Activated T-cell treated with anti-CD3 and anti-CD28 coated beads for 1 hour (primary cell): Measurements from ENCODE around the gene MAPK11.
A peak's percentile ranks its signal among the peaks of the same experiment; 100 is the strongest.

Source experiments
- DNase-seq: peaks from one replicate; pipeline ENCODE4 v3.0.0-alpha.2; 2020; ENCODE audit warnings: low read depth

The MAPK11 gene

DNA sequence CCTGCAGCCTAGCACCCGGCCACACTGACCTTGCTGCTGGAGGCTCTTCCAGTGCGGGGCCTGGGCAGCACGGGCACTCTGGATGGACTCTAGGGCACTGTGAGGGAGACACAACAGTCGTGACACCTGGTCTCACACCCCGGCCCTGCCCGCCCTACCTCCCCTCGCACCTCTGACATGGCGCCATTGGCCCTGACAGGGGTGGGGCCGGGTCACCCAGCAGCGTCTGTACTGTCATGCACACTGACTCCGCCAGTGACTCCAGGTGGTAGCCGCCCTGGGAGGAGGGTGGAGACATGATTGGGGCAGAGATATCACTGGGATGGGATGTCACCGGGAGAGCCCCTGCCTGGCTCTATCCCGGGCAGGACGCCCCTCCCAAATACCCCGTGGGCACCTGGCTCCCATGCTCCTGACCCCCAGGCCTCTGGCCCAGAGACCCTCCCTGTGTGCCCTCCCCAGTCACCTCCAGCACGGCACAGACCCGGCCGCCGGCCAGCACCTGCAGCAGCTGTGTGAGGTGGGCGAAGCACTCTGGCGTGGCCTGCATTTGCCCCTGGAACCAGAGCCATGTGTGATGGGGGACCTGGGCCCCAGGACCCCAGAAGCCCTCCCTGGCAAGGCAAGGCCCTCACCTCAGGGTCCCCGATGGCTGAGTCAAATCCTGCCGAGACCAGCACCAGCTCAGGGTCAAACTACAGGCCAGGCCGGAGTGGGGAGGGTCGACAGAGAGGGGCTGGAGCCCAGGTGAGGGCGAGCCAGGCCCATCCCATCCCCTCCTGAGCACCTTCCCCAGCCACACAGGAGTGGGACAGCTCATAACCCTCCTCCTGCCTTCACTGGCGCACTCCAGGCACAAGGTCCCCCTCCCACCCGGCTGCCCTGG is 21.7 kb downstream of the MAPK11 start:
- no peak for DNase-seq

DNA sequence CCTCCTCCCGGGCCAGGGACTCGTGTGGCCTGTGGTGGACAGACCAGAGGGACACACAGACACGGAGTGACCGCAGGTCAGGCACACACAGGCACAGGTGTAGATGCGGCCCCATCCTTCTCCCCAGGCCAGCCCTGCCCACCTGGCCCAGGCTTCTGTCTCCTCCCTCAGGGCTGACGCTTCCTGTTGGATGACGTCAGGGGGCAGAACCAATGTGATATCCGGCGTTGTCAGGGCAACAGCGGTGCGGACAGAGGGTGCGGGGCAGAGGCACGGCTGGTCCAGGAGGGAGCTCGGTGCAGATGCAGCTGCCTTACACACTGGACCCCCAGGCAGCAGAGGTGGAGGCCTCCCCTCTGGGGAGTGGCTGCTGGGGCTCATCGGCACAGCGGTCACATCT is 22.4 kb downstream of the MAPK11 start:
- DNase-seq: no peak

DNA sequence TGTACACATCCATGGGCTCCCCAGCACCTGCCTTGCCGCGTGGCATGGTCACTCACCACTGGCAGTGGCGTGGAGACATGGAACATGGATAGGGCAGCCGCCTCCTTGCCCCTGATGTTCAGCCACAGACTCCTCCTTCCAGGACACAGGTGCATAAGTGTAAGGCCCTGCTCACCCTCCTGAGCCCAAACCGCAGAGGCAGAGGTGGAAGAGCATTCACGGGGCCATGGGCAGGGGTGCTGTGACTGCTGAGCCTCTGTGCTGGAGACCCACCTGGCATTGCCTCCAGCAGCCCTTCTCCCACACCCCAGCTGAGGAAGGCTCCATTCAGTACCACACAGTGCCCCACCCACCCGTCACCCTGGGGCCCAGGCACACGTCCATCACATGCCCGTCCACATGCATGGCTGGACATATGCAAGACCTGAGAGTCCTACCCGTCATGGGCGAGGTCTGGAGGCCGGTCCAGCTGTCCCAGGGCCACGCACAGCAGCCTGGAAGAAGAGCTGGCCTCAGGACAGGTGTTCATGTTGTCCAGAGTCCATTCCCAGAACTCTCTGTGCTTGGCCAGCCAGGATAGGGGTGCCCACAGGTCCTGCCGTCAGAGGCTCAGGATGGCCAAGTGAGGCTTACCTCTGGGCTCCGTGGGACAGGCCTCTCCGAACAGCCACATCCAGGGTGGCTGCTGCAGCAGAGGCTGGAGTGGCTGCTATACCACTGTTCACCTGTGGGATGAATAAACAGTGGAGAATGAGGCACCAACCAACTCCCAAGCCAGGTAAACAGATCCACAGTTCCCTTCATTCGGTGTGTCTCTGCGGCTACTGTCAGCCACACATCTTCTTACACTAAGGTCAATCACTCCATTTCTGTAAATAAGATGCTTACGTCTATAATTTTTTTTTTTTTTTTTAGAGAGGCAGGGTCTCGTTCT is 23.7 kb downstream of the MAPK11 start:
- DNase-seq: no peak

DNA sequence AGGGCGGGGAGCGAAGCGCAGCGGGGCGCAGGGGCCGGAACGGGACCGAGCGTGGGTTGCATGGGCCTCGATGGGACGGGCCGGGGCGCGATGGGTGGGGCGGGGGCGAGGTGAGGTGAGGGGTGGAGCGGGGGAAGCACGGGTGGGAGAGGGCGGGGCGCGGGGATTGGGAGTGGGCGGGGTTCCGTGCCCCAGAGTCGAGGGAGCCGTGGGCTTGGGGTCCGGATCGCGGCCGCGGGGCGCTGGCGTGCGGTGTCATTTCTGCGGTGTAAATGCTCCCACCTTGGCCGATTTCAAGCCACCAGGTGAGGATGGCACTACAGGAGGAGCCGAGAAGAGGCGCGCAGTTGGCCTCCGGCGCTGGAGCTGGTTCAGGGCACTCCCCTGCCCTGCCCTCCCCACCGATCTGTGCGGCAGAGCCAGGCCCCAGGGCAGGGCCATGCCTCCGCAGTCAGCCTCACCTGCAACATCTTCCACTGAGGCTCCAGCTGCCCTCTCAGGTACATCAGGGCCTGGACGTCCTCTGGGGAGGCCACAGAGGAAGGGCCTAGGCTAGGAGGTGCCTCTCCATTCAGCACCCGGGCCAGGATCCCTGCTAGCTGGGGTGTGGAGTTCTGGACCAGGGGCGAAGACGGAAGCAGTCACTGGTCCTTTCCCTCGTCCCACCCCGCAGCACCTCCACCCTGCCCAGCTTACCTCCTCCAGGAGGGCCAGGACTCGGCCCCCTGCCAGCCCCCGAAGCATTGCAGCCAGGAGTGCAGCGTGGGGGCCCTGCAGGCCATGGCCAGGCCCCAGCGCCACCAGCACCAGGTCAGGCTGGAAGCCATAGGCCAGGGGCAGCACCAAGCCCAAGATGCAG is 24.7 kb downstream of the MAPK11 start:
- no peak for DNase-seq

DNA sequence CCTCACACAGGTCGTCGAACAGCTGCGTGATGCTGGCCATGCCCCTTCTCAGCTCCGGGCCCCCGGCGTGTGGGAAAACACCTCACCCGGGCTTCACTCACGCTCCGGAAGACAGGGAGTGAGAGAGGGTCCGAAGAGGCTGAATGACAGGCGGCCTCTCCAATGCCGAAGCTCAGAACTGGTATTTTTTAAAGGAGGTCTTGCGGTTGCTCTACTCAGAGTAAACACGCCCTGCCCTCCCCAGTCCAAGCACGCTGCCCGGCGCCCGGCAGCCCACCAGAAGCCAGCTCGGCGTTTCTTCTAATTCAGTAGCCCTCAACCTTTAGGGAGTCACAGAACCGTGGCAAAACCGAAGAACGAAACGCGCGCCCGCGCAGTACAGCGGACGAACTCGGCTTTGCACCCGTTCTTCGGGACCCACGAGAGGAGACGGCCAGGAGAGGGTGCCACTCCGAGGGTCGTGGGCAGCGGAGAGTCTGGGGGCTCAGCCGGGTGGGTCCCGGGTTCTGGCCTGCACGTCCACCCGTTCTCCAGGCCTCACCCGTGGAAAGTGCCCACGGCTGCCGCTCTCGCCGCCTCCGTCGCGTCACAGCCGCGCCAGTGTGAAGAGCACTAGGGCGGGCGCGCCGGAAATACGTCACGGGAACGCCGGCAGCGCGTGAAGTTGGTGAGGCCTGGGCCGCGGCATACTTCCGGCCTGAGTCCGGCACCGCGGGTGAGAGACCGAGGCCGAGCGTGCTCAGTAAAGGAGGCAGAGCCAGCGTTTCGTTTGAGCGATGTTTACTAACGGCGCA is 25.6 kb downstream of the MAPK11 start, which contains the start of gene TUBGCP6:
TSS of gene TUBGCP6 (minus strand) at position 604 of the 794 bp plus-strand sequence. CDS start at position 40, 564 bp downstream.
- peak; percentile 86 for DNase-seq

DNA sequence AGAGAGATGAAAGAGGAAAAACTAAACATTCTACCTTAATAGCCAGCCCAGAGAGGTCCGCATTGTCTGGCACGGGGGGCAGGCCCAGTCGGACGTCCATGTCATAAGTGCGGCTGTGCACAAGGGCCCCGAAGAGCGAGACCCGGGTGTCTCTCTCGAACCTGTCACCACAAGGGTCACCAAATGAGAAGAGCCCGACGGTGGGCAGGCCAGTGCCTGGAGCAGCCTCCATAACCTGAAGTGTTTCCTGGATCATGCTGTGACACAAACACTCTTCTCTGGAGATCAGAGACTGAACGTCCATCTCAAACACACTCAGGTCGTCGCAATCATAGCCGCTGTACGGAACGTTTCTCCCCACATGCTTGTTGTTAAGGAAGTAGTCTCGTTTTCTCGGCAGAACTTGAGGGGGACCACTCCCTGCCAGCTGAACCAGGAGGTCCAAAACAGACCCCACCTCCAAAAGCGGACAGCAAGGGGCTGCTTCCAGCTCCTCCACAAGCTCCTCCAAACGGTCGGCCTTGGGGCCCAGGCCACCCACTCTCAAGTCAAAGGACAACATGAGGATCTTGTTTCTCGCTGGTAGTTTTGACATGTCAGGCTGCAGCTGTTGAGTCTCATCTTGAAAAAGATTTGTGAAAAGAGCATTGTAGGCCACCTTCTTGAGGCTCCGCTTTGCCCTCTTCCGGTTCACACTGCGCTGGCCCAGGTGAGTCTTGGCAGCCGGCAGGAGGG is 26.3 kb downstream of the MAPK11 start:
- DNase-seq: no peak

DNA sequence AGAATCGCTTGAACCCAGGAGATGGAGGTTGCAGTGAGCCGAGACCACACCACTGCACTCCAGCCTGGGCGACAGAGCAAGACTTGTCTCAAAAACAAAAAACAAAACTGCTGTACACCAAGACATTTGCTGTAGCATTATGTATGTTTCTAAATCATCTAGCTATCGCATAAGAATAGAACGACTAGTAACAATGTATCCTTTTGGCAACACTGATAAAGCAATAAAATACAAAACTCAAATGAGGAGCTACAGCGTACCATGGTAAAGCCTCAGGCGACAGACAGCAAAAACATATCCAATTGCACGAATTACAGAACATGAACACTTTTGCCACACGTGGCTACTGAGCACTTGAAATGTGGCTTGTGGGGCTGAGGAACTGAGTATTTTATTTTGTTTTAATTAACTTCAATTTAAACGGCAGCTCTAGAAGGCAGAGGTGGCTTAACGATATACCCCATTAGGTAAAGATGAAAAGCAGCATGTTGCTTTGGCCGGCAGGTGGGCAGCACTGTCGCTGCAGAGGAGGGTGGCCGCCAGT is 27.7 kb downstream of the MAPK11 start:
- no peak for DNase-seq

DNA sequence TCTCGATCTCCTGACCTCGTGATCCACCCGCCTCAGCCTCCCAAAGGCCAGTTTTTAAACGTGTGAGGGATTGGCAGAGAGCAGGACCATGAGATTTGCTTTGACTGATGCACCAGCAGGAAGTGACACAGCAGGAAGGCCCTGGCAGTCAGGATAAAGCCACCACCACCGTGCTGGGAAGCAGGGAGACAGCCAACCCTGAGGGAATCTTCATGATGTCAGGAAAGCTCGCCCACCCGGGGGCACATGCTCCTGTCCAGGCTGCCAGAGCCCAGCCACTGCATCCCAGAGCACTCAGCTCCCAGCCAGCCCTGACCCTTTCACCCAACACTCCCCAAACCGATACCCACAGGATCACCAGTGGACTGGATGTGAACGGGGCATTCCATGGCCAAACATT is 31.4 kb downstream of the MAPK11 start:
- DNase-seq: no peak

DNA sequence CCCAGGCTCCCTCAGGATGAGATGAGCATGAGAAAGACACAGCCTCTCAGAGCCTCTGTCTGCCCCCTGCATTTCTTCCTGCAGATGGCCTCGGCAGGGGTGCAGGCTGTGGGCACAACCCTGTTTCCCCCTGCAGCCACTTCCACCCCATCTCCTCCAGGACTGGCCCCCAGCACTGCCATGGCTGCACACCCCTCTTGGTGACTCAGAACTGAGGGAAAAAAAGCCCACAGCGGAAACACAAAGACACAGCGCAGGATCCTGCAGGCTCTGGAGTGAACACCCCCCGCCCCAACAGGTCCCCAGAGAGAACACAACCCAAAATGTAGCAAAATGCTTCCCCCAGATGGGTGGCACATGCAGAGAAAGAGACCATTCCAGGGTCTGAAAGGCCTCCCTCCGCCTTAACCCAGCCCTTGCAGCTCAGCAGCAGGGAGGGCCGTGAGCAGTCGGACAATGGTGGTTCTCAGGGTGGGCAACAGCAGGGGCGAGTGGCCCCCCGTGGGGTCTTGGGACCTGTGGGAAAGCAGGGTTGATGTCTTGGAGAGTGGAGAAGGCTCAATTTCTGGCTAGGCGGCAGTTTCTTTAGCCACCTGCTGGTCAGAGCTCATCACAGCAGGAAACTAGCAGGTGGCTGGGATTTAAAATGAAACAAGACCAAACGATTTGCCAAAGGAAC is 33.3 kb downstream of the MAPK11 start:
- DNase-seq: no peak

DNA sequence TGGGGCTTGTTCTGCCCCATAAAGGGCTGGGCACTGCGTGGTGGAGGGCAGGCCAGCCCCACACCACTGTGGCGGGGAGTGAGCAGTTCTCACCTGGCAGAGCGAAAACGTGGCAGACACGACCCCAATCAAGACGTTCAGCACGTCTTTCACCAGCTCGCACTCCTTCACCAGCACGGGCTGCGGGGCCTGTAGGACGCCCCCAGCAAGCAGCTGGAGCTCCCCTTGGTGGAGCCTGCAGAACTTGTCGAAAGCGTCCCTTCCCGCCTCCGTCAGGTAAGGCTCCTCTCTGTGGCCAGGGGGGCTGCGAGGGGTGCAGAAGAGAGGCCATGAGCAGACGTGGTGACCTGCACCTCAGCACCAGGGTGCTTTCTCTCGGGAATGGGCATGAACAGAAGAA is 37.0 kb downstream of the MAPK11 start:
- no peak for DNase-seq

DNA sequence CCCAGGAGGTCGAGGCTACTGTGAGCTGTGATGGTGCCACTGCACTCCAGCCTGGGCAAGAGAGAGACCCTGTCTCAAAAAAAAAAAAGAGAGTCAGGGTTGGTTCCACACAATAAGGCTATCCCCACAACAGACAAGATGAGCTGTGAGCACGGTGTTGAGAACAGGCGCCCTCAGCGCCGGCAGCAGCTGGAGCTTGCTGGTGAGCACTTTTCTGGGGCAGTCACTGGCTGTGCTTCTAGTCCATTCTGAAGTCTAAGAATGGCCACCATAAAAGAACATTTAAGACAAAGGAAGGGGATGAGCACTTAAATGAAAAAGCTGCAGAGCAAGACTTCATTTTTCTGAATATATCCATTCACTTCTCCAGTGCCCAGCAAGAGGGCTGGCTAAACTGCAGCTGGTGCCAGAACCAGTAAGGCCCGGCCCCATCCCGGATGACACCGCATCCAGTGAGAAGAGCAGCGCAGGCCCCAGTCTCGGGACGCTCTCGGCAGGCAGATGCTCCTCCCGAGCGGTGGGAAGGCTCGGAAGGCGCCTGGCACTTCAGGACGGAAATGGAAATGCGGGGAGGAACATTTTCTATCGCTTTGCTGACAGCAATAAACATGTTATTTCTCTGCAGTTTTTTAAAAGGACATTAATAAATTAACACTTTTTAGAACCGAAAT is 37.6 kb downstream of the MAPK11 start:
- DNase-seq: no peak

DNA sequence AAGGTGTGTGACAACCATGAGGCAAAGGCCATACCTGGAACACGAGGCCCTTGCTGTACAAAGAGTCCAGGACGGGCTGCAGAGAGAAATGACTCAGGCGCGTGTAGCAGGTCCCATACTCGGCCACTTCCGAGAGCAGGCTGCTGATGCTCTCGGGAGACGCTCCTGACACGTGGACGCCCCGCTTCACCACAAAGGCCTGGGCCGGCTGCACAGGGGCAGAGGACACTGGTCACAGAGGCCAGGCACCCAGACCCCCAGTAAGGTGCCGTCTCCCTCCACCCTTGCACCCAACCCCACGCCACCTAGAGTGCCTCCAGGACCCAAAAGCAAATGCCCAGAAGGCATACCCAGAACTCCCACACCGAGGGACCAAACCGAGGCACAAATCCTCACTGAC is 40.8 kb downstream of the MAPK11 start:
- DNase-seq: no peak

DNA sequence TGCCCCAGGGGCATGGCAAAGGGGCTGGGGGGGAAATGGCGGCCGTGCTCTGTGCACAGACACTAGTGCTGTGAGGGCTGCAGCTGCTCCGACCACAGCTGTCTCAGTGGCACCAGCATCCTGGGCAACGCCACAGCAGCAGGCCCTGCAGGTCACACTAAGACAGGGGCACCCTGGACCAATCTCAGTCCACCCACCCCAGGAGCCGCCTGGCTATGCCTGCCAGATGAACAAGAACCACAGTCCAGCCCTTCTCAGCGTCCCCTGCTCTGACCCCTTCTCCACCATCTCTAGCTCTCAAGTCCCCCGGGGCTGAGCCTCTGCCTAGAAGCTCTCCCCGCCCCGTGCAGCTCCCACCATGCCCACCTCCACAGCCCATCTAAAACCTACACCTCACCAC is 41.8 kb downstream of the MAPK11 start:
- no peak for DNase-seq

DNA sequence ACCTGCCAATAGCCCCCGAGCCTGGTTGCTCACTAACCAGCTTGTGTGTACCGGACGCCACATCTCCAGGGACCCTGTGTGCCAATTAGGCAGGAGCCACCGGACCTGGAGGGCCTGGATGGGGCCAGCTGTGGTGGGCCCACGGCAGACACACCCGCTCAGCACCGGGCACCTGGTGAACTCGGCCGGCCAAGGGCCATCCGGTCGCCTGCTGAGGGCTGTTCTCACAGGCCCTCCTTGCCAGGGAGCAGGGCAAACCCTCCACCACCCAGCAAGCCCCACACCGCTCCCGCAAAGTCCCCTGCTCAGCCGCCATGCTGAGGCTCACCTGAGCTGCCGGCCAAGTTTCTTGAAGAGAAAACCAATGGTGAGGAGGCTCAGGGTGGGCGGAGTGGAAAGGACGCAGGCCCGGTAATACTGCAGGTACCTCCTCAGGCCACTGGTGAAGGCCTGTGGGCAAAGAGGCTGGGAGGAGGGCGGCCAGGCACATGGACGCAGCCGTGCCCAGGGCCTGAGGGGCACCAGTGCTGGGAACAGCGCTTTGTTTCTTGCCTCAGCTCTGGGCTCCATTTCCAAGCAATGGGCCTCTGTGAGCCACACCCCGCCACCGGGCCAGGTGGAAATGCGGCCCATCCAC is 42.5 kb downstream of the MAPK11 start:
- DNase-seq: no peak

DNA sequence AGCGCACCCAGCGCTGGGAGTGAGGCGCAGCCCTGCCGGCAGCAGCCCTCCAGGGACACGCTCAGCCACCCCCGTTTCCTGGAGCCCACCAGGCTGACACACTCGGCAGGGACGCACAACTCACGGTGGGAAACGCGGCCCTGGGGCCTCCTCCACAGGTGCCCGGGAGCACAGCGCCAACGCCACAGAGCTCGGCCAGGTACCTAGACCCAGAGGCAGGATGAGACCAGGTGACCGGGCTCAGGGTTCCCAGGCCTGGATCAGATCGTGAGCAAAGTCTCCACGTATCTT is 43.4 kb downstream of the MAPK11 start:
- no peak for DNase-seq

DNA sequence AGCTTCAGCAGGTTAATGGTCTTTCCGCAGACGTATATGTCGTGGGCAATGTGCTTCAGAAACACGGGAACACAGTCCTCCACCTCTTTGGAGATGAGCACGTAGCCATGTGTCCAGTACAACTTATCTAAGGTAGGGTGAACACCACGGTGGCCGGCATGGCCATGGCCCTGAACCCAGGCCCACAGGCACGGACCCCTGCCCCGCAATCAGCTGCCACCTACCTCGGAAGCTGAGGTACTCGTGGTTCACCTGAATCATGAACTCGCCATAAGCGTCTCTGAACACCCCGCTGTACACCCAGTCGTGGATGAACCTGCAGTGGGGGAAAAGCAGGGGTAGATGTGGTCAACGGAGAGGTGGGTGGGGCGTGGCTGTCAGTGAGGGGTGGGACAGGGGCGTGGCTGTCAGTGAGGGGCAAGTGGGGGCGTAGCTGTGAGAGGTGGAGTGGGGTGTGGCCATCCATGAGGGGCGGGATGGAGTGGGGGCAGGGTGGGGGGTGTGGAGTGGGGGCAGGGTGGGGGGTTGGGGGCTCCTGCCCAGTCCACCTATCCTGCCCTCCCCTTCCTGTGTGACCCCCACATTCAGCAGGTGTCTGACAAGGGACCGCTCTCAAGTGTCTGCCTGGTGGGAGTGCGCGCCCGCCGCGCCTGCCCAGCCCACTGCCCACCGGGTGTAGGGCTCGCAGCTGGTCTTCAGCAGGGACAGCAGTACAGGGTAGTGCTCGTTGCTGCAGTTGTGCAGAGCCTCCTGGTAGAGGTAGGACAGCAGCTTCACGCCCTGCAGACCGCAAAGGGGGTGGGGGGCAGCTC is 43.9 kb downstream of the MAPK11 start:
- no peak for DNase-seq

DNA sequence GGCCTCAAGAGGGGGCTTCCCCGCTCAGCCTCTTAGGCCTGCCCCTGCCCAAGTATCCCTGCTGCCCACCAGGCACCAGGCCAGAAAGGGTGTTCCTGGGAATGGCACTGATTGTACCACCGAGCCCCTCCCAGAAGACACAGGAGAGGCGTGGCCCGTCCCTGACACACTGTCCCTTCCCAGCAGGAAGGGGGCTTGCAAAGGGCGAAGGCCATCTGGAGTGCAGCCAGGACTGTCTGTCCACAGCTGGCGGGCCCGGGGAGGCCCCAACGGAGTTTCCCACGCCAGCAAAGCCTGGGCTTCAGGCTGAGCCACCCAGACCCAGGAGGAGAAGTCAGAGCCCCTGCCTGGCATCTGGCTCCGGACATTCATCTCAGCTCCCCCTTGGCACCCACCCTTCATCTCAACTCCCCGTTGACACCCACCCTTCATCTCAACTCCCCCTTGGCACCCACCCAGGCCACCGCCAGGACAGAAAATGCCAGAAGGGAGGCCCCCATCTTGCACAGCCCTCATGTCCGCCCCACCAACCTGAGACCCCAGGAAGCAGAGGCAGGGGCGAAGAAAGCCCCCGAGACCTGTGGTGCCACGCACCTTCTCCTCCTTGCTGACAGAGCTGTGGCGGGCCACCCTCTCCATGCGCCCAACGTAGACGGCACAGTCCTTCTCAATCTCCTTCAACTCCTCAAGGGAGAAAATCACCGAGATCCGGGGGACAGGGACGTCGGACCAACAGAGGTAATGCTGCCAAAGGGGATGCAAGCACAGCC is 44.8 kb downstream of the MAPK11 start:
- no peak for DNase-seq
